Femur (tissue), 1 donor: ENCODE data around the gene STIM1.

ENCODE experiments used
- DNase-seq: peaks from one replicate; pipeline ENCODE4 v3.0.0-alpha.2; 2017

STIM1 gene

GRCh38 chr11:3955299-3955665 lies 99.8 kb downstream of the STIM1 start:
- DNase-seq = no peak

DNA sequence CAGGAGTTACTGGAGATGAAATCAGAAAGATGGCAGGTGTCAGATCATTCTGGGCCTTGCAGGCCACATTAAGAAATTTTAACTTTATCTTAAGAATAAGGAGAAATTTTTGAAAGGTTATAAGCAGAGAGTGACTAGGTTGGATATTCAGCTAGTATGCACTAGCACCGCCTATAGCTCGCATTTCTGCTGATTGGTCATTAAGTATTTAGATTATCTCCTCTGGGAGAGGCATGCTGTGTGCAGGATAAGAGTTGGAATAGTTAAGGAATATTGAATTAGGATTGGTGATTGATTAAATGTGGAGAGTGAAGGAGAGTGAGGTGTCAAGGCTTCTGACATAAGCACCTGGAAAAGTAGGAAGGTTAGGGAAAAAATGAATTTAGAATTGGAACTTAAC lies 100.6 kb downstream of the STIM1 start:
- DNase-seq = no peak

DNA sequence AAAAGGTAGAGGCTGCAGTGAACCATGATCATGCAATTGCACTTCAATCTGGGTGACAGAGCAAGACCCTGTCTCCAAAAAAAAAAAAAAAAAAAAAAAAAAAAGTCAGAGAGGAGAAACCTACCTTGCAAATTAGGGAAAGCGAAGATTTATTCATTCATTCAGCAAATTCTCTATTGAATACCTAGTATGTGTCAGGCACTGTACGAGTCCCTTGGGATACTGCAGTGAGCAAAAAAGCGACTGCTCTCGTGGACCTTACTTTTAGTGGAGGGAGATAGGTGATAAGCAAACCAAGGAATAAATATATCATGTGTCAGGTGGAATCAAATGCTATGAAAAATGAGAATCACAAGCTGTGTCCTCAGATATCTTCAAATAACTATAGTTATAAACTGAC lies 101.3 kb downstream of the STIM1 start:
- no peak for DNase-seq

GRCh38 chr11:3957437-3957836 lies 102.0 kb downstream of the STIM1 start:
- no peak for DNase-seq

GRCh38 chr11:3958281-3958680 lies 102.8 kb downstream of the STIM1 start:
- no peak for DNase-seq

GRCh38 chr11:3959015-3959902 lies 103.8 kb downstream of the STIM1 start:
- no peak for DNase-seq

DNA sequence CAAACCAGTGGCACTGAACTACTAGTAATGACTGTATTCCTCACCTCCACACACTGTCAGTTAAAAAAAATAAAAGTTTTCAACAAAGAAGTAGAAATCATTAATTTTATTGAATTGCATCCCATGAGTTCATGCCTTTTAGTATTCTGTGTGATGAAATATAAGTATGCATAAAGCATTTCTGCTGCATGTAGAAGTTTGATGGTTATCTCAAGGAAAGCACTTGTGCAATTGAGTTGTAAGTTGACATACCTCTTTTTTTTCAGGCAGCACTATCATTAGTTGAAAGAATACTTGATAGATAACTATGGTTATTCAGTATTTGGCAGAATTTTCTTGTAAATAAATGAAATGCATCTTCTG lies 104.4 kb downstream of the STIM1 start:
- no peak for DNase-seq

GRCh38 chr11:3962406-3962840 lies 107.0 kb downstream of the STIM1 start:
- DNase-seq = no peak

DNA sequence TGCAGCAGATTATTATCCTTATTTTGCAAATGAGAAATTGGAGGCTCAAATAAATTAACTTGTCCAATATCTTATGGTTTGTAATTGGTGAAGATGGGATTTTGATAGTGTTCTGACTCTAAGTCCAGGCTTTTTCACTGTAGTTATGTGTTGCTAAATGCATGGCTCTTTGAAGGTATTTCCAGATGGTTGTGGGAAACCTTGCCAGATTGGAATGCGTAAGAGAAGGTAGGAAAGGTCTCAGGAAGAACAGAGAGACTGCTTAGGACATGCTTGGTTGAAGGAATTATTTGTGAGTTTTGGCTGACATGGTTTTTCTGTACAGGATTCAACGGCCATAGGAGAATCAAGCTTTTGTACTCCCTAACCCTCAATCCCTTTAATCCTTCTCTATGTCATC lies 108.6 kb downstream of the STIM1 start:
- DNase-seq = no peak

GRCh38 chr11:3964935-3965604 lies 109.6 kb downstream of the STIM1 start:
- DNase-seq = no peak

DNA sequence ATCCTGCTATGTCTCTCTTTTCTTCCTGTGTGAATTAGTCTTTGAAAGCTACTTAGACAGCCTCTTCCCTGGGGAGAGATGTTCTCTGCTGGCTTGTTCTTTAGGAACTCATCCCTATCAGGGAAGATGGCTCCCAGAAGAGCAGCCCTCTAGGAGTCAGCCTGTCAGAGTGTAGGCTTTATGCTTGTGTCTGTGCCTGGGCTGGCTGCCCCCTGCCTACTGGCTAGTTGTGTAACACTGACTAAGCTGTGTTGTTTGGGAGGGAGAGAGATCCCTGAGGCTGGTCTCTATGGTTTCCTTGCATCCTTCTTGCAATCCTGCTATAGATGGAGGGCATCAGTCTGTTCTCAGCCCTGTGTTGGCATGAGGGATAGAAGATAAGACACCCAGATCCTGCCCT lies 112.2 kb downstream of the STIM1 start:
- DNase-seq = no peak

GRCh38 chr11:3969200-3969599 lies 113.7 kb downstream of the STIM1 start:
- DNase-seq = no peak

- no peak for DNase-seq
Measured at GRCh38 chr11:3969613-3970012, 114.1 kb downstream of the STIM1 start.

GRCh38 chr11:3970108-3970507 lies 114.6 kb downstream of the STIM1 start:
- DNase-seq = no peak

DNA sequence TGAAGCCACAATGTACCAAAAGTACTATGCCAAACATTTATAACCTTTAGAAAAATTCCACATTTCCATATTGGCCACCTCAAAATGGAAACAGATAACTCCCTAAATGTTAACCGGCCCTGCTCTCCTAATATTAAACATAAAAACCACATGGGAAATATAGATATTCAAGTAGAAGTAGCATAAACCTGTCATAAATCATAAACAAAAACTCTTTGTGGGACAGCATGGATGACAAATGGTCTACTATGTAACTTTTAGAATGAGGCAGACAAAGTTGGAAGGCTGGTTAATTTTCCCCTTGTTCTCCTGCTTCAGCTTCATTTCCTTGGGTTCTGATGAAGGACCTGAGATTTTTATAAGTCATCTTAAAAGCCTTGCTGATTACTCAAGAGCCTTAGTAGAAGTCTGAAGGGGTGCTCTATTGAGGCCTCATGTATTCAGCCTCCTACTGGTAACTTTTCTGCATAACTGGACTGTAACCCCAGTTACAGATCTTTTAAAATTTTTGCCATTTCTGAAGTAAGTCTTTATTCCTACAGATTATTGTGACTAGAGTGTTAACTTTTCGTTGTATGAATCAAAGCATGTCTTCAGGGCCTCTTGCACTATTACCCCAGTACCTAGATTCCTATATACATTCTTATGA lies 116.4 kb downstream of the STIM1 start:
- no peak for DNase-seq

- DNase-seq = no peak
Measured at GRCh38 chr11:3972431-3972830, 117.0 kb downstream of the STIM1 start.

GRCh38 chr11:3977078-3977477 lies 121.6 kb downstream of the STIM1 start:
- DNase-seq = no peak

GRCh38 chr11:3981084-3981633 lies 125.7 kb downstream of the STIM1 start:
- no peak for DNase-seq

GRCh38 chr11:3982431-3982830 lies 127.0 kb downstream of the STIM1 start:
- DNase-seq = no peak

GRCh38 chr11:3983101-3983500 lies 127.6 kb downstream of the STIM1 start:
- no peak for DNase-seq

DNA sequence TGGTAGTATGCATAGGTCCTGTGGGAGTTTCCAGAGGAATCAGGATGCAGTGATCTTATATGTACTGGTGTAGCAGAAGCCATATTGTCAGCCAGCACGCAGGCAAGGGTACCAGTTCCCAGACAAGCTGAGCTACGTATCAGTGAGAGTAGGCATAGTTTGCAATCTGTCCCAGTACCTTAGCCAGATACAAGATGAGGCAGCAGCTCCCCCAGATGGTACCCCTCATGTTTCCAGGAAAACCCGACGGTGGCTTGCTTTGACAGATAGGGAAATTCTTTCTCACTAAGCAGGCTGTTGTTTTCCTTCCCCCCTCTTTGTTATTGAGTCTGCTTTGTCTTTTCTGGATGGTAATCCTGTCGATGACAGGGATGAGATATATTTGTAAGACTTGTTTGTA lies 129.4 kb downstream of the STIM1 start:
- no peak for DNase-seq

DNA sequence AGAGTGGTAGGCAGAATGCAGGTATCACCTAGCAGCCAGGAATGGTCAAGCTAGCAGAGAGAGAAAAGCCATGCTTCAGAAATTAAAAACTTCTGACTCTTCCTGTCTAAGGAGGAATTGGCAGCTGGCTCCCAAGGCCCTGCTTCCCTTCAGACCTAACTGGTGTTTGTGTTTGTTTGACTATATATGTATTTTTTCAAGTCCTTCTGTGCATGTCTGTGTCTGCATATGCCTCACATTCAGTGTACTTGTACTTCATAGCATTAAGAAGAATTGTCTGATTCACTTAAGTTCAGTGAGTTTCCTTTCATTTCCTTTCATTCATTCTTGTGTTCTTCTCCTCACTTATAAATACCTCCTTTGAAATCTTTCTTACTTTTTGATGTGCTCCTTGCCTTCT lies 130.2 kb downstream of the STIM1 start:
- DNase-seq = no peak

- no peak for DNase-seq
Measured at GRCh38 chr11:3986301-3986700, 130.8 kb downstream of the STIM1 start.
